ENCODE measurements around the gene RABGAP1L.

DNA sequence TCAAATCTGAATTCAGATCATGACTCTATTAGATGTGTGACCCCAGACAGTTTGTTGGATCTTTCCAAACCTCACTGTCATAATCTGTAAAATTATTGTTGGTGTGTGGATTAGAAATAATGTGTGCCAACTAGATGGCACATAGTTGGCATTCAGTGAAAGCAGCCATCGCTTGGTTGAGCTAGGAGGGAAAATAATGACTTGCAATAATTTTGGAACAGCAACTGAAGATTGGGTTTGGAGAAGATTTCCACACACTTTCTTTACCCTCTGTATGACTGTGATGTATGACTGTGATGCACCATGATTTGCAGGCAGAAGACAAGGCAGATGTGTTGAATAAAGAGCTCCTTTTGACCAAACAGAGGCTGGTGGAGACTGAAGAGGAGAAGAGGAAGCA lies 816.4 kb downstream of the RABGAP1L start:
- TF ChIP-seq, protein P1, sequence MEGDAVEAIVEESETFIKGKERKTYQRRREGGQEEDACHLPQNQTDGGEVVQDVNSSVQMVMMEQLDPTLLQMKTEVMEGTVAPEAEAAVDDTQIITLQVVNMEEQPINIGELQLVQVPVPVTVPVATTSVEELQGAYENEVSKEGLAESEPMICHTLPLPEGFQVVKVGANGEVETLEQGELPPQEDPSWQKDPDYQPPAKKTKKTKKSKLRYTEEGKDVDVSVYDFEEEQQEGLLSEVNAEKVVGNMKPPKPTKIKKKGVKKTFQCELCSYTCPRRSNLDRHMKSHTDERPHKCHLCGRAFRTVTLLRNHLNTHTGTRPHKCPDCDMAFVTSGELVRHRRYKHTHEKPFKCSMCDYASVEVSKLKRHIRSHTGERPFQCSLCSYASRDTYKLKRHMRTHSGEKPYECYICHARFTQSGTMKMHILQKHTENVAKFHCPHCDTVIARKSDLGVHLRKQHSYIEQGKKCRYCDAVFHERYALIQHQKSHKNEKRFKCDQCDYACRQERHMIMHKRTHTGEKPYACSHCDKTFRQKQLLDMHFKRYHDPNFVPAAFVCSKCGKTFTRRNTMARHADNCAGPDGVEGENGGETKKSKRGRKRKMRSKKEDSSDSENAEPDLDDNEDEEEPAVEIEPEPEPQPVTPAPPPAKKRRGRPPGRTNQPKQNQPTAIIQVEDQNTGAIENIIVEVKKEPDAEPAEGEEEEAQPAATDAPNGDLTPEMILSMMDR (IDR thresholded peaks at IDR 0.05) = no peak
- no peak for TF ChIP-seq POLR2AphosphoS5 (IDR thresholded peaks at IDR 0.05)
- no peak for TF ChIP-seq EP300 (IDR thresholded peaks at IDR 0.05)
